NCI-H187 treated with DMSO at 0.1 percent for 48 hours (cell line): ENCODE measurements around the gene KRTAP13-3.

Experiments
- DNase-seq: peaks from one replicate; lab custom pipeline; 2025; lab: John Stamatoyannopoulos, UW

Gene KRTAP13-3

DNA sequence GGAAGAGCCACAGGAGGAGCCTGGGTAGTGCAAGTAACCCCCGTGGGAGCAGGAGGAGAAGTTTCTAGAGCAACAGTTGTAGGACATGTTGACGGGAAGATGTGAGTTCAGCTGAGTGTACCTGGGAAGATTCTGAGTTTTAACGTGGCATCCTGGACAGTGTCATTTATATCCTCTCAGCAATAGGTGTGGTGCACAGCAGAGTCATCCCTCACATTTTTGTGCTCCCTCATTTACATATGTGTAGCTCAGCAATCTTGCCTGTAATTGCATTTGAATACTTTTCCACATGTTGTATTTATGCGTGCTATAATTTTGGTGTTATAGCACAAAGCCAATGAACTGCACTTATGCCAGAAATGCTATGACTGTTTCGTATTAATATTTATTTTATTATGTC lies at the start of gene KRTAP13-3:
Gene KRTAP13-3, minus strand, starts transcription at position 101 of the 400 bp plus-strand sequence. Its CDS starts 14 bp downstream, at position 87.
- DNase-seq, result no peak

- DNase-seq, result no peak
Observed at GRCh38 chr21:30468900-30469714, 43.4 kb upstream of the KRTAP13-3 start.

GRCh38 chr21:30463713-30464112 lies 38.0 kb upstream of the KRTAP13-3 start:
- DNase-seq, result no peak

GRCh38 chr21:30448514-30448913 lies 22.8 kb upstream of the KRTAP13-3 start:
- no peak for DNase-seq

DNA sequence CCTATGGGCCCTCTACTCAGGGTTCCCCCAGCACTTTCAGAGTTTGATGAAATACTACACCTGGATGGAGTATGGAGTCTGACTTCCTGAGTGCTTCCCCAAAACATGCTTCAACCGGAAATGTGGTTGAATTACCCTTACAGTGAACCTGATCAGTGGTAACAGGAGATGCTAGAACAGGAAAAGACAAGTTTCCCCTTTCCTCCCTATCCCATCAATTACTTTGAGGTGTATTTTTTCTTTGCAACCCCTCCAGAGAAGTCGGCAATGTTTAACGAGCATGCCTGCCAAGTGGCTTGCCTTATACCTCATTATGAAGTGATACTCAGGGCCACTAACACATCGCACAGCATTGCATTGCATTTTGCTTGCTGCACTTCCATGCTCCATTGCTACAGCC lies 21.3 kb upstream of the KRTAP13-3 start:
- DNase-seq, result no peak

- DNase-seq, result no peak
Observed at GRCh38 chr21:30444204-30444603, 18.5 kb upstream of the KRTAP13-3 start.

DNA sequence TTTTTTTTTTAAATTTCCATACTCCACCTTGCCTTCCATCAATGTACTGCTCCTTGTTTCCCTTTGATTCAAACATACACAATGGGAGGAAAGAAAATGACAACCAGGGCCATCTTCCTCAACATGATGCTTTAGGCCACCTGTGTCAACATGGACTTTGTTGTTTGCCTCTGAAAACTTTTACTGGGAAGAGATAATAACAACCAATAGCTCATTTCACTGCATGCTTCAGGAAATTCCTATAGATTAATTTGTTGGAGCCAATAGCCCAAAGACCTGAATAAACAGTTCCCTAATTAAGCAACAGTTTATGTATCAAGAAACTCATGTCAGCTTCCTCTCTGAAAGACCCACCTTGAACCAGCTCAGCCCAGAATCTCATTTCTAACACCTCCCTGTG lies 17.5 kb upstream of the KRTAP13-3 start:
- no peak for DNase-seq

DNA sequence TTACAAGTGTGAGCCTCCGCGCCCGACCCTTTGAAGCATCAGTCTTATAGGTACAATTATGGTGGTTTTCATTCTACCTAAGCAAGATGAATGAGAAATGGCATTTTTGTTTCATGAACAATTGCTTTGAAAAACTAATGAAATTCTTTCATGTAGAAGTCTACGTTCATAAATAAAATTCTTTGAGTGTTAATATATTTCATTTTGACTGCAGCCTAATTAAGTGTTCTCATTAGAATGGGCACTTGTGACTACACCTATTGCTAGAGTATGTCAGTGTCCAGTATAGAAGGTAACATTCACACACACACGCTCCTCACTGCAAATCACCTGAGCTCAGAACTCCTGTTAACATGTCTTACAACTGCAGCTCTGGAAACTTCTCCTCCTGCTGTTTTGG lies 14.2 kb upstream of the KRTAP13-3 start, which contains the start of gene KRTAP15-1:
Gene KRTAP15-1, plus strand, starts transcription at position 301 of the 400 bp plus-strand sequence. Its CDS starts 53 bp downstream, at position 354.
- no peak for DNase-seq

DNA sequence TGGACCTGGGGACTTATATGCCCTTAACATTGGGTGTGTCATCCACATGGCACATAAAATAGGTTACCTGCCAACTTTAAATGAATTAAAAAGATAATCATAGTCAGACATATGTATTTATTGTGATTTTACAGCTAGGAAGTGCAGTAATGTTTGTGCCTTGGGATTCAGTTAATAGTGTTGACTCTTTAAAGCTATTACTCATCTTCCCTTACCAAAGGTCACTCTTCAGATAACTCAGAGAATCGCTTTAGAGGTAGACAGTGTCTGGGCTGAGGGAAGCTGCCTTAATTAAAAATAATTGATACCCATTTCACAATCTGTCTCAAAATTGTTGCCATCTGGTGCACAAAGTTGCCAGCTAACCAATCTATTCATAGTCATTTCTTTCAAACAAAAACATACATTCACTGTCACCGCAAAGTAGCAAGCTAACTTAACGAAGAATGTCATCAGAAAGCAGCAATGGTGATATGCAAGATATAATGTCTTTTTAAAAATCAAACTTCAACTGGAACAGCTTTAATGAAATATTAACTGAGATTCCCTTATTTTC lies 11.4 kb upstream of the KRTAP13-3 start:
- no peak for DNase-seq

DNA sequence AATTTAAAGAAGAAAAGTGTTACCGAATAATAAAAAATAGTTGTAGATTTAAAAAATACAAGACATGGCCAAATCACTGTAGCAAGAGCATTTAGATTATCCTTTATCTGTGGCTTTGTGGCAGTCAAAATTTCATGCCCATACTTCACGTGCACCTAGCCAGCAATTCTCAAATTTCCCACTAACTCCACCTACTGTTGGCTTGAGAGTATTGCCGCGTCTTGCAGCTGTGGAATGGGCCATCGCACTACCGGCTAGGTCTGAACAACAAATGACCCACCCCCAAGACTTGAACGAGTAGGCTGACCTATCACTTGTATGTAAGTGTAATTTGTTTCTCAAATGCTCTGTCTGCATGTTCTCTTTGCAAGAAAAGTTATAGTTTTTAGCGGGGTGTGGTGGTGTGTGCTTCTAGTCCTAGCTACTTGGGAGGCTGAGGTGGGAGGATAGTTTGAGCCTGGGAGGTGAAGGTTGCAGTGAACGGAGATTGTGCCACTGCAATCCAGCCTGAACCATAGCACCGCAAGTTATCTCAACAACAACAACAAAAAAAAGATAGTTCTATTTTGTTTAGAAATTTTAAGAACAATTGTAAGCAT lies 8.4 kb upstream of the KRTAP13-3 start:
- DNase-seq, result no peak

DNA sequence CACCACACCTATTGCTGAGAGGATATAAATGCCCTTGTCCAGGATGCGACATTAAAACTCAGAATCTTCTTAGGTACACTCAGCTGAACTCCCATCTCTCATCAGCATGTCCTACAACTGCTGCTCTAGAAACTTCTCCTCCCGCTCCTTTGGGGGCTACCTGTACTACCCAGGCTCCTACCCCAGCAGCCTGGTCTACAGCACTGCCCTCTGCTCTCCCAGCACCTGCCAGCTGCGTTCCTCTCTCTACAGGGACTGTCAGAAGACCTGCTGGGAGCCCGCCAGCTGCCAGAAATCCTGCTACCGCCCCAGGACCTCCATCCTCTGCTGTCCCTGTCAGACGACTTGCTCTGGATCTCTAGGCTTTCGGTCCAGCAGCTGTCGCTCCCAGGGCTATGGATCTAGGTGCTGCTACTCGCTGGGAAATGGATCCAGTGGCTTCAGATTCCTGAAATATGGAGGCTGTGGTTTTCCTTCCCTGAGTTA lies 4.5 kb upstream of the KRTAP13-3 start, which contains the start of gene KRTAP13-4:
Gene KRTAP13-4, plus strand, starts transcription at position 51 of the 486 bp plus-strand sequence. Its CDS starts 56 bp downstream, at position 107.
- no peak for DNase-seq

- no peak for DNase-seq
Observed at GRCh38 chr21:30426731-30427130, 1.0 kb upstream of the KRTAP13-3 start.

GRCh38 chr21:30415993-30416392 lies 9.7 kb downstream of the KRTAP13-3 start:
- no peak for DNase-seq

DNA sequence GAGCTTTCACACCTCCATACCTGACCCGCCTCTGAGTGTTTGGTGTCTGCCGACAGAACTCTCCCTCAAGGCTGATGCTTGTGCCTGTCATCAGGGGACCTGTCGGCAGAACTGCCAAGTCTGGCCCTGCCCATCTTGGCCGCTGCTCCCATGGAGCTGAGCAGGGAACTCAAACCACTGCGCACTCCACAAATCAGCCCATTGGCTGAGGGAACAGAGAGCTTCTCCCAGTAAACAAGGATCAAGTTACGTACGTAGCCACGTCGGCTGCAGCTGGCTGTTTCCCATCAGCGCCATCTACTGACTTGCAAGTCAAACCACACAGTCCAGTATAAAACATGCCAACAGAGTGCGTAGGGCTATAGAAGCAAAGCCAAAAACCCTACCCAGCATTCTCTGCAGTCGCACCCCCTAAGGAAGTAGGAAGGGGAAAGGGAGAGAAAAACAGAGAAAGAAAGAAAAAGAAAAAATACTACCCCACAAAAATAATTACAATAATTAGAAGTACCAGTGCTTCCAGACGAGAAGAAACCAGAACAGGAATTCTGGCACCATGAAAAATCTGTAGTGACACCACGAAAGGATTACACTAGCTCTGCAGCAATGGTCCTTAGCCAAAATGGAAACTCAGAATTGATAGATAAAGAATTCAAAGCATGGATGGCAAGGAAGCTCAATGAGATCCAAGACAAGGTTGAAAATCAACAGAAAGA lies 16.8 kb downstream of the KRTAP13-3 start:
- DNase-seq, result no peak

DNA sequence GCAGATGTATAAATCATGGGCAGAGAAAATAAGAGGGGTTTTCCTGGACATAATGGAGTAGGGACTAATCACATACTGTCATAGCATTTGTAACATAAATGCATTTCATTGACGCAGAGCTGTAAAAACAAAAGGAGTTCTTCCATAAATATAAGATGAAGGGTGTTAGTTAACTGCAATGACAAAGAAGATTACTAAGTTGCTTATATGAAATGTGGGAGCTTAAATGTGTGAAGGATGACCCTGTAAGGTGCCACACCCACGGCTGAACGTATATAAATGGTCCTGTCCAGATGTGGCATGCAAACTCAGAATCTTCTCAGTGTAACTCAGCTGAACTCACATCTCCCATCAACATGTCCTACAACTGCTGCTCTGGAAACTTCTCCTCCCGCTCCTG lies 30.0 kb downstream of the KRTAP13-3 start, which contains the start of gene KRTAP13-1:
Gene KRTAP13-1, plus strand, starts transcription at position 301 of the 400 bp plus-strand sequence. Its CDS starts 56 bp downstream, at position 357.
- no peak for DNase-seq

DNA sequence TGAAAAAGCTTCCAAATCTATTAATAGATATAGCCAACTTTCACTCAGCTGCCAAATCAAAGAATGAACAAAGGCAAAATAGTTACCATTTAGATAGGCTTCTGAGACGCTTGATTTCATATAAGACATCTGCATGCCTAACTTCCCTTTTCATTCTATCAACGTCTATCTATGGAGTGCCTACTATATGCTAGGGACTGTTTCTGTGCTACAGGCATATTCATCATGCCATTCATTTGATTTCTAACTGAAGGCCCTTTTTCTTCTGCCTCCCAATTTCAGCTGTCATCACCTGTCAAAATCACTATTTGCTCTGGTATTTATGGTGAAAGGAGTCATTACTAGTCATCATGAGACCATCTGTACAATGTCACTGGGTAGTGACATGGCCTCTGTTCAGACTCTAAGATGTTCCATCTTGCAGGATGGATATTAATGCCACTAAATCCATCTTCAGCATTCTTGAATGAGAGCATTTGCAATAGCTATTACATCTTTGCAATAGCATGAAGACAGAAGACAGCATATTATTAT lies 34.2 kb downstream of the KRTAP13-3 start:
- DNase-seq, result no peak

- DNase-seq, result no peak
Observed at GRCh38 chr21:30382201-30382600, 43.5 kb downstream of the KRTAP13-3 start.
